K562 (cell line): ENCODE measurements around the gene SNX9. TPM values are rescaled to one million over a fixed set of nuclear protein-coding genes. Genes with fewer than 3 reads are reported as not detected.

ENCODE experiments used
- CBX3 ChIP-seq, 2 experiments: IDR thresholded peaks; 1 replicate in 1 of 2; 2 replicates in 1 of 2; pipeline ENCODE4 v1.6.1; 2012; ENCODE audit warnings: inconsistent platforms in 2 of 2, low read length in 2 of 2, borderline replicate concordance in 1 of 2, control low read depth in 1 of 2
- CBX5 ChIP-seq: IDR thresholded peaks from 2 replicates; pipeline ENCODE4 v1.6.1; 2014; ENCODE audit warnings: low read depth, borderline replicate concordance
- E2F3 ChIP-seq: fragments of 250-450 bp; sonication (Bioruptor Pico); IDR thresholded peaks from 2 replicates; pipeline ENCODE4 v1.4.0; 2020; ENCODE audit warnings: mild to moderate bottlenecking
- ESRRA ChIP-seq: fragments of 450-650 bp; IDR thresholded peaks from 2 replicates; pipeline ENCODE4 v1.6.1; 2014; ENCODE audit warnings: low read depth, mild to moderate bottlenecking, moderate library complexity, borderline replicate concordance
- ETV6 ChIP-seq, 3 experiments: fragments of 150-350 bp in 1 of 3; sonication (generic) in 1 of 3; formaldehyde crosslinking in 1 of 3; IDR thresholded peaks; 2 replicates each; pipeline versions ENCODE4 v1.6.1 to v1.8.0; 2014 to 2022; ENCODE audit warnings: borderline replicate concordance in 2 of 3, low read depth in 2 of 3, antibody characterized with exemption in 1 of 3, low read length in 1 of 3, mild to moderate bottlenecking in 1 of 3, missing genetic modification reagents in 1 of 3
- FOXJ3 ChIP-seq: sonication (generic); formaldehyde crosslinking; IDR thresholded peaks from 2 replicates; pipeline ENCODE4 v1.4.0; 2020; ENCODE audit warnings: mild to moderate bottlenecking, missing genetic modification reagents
- JUNB ChIP-seq: fragments of 450-650 bp; formaldehyde crosslinking; conservative IDR thresholded peaks from 2 replicates; pipeline ENCODE4 v1.4.0; 2020; ENCODE audit warnings: mild to moderate bottlenecking
- JUND ChIP-seq, 2 experiments: IDR thresholded peaks; 2 replicates in 1 of 2; 3 replicates in 1 of 2; pipeline ENCODE4 v1.6.1; 2011; ENCODE audit warnings: borderline replicate concordance in 2 of 2, low read depth in 2 of 2, low read length in 2 of 2, improper control_type of control experiment in 1 of 2, missing biosample characterization in 1 of 2, missing genetic modification characterization in 1 of 2, missing genetic modification reagents in 1 of 2
- KLF13 ChIP-seq: fragments of 450-650 bp; IDR thresholded peaks from 2 replicates; pipeline ENCODE4 v1.6.1; 2016; ENCODE audit warnings: missing genetic modification characterization, low read depth, mild to moderate bottlenecking, missing compliant biosample characterization, moderate library complexity, borderline replicate concordance
- MCM7 ChIP-seq, 2 experiments: fragments of 450-650 bp; IDR thresholded peaks; 2 replicates each; pipeline ENCODE4 v1.6.1; 2016 to 2018
- MECOM ChIP-seq: fragments of 250-450 bp; sonication (Bioruptor Pico); IDR thresholded peaks from 2 replicates; pipeline ENCODE4 v1.8.0; 2022; ENCODE audit warnings: inconsistent platforms
- PHF20 ChIP-seq: fragments of 450-650 bp; IDR thresholded peaks from 2 replicates; pipeline ENCODE4 v1.6.1; 2018; ENCODE audit not compliant: partially characterized antibody
- RBBP5 ChIP-seq: fragments of 200-600 bp; sonication (generic); IDR thresholded peaks from 2 replicates; pipeline ENCODE4 v1.6.1; 2012; ENCODE audit warnings: borderline replicate concordance, mild to moderate bottlenecking, low read length, control low read depth, inconsistent platforms; ENCODE audit not compliant: insufficient read depth, poor library complexity, severe bottlenecking
- STAG1 ChIP-seq: sonication (generic); formaldehyde crosslinking; IDR thresholded peaks from 2 replicates; pipeline ENCODE4 v1.5.0; 2020; ENCODE audit warnings: missing genetic modification reagents, borderline replicate concordance
- TGIF2 ChIP-seq: sonication (generic); formaldehyde crosslinking; IDR thresholded peaks from 2 replicates; pipeline ENCODE4 v1.8.1; 2022; ENCODE audit warnings: mild to moderate bottlenecking, missing genetic modification reagents, moderate library complexity
- ZNF764 ChIP-seq: fragments of 250-450 bp; sonication (Bioruptor Pico); IDR thresholded peaks from 2 replicates; pipeline ENCODE4 v1.4.0; 2020; ENCODE audit warnings: low read depth, mild to moderate bottlenecking, moderate library complexity
- polyA plus RNA-seq, 8 experiments: library from polyadenylated mRNA; depleted of rRNA in 4 of 8; stranded (reverse) in 5 of 8; unstranded in 3 of 8; fragments of >200 nt; fragmentation: Nextera tagmentation in 2 of 8; fragmentation: Illumina TruSeq in 1 of 8; extraction: Ambion mirVana in 2 of 8; extraction: Trizol in 1 of 8; gene quantifications; 2 replicates each; pipeline versions ENCODE4 v1.2.1 to v1.2.3, GENCODE V29; 2011 to 2014; ENCODE audit warnings: inconsistent platforms in 1 of 8, missing spikeins in 1 of 8
- total RNA-seq, 7 experiments: library from RNA; depleted of rRNA in 6 of 7; stranded (reverse); fragments of >200 nt in 6 of 7; fragmentation: Illumina TruSeq in 2 of 7; extraction: Trizol in 2 of 7; gene quantifications; 2 replicates each; pipeline versions ENCODE4 v1.2.1 to v1.2.3, GENCODE V29; 2011 to 2021; ENCODE audit warnings: low replicate concordance in 1 of 7
- TF ChIP-seq, protein P1 (sequence below): fragments of 250-450 bp; sonication (Bioruptor Pico); IDR thresholded peaks from 2 replicates; pipeline ENCODE4 v1.4.0; 2020; ENCODE audit warnings: mild to moderate bottlenecking
- TF ChIP-seq, protein P2 (sequence below): IDR thresholded peaks from 3 replicates; pipeline ENCODE4 v1.6.1; 2011; ENCODE audit warnings: borderline replicate concordance, mild to moderate bottlenecking, moderate library complexity; ENCODE audit not compliant: insufficient read length; ENCODE audit errors: extremely low read depth
- TF ChIP-seq, protein P3 (sequence below): fragments of 250-450 bp; sonication (Bioruptor Pico); IDR thresholded peaks from 2 replicates; pipeline ENCODE4 v1.5.0; 2022; ENCODE audit warnings: mild to moderate bottlenecking

The SNX9 gene
- total and polyA plus RNA-seq, 9 of the 15 experiments (the other 6 are each of a cell fraction or from before 2014, with no cell fraction given), result 6.0 to 81.7 (median 57.1) TPM

DNA sequence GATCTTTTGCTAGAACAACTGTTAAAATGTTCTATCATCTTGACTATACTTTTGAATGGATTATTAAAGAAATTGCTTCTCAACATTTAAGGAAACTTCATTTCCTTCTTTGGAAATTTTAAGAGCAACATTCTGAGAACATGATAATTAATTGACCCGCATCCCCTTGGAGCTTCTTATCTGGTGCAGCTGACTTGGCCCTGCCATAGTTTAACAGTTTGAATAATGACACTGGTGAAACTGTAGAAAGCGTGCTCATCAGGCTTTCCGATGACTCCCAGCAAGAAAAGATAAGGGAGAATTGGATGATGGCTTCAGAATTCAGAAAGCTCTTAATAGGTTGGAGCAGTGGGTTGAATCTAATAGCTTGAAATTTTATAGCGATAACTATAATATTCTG is 38.1 kb downstream of the SNX9 start (continued):
- TF ChIP-seq, protein P1, sequence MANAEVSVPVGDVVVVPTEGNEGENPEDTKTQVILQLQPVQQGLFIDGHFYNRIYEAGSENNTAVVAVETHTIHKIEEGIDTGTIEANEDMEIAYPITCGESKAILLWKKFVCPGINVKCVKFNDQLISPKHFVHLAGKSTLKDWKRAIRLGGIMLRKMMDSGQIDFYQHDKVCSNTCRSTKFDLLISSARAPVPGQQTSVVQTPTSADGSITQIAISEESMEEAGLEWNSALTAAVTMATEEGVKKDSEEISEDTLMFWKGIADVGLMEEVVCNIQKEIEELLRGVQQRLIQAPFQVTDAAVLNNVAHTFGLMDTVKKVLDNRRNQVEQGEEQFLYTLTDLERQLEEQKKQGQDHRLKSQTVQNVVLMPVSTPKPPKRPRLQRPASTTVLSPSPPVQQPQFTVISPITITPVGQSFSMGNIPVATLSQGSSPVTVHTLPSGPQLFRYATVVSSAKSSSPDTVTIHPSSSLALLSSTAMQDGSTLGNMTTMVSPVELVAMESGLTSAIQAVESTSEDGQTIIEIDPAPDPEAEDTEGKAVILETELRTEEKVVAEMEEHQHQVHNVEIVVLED, result no peak
- peak in 1 of 2 experiments; percentile 58; a peak in 1 of 4 replicates for TF ChIP-seq ETV6 (IDR thresholded peaks at IDR 0.05; ENCODE audit: borderline replicate concordance in 1 of 2, low read depth in 2 of 2, low read length in 1 of 2)
- TF ChIP-seq ETV6 (CRISPR knock-in tag; IDR thresholded peaks at IDR 0.05; ENCODE audit: borderline replicate concordance), result no peak
- no peak for TF ChIP-seq JUNB (CRISPR knock-in tag)
- no peak for TF ChIP-seq RBBP5
- TF ChIP-seq, protein P2, sequence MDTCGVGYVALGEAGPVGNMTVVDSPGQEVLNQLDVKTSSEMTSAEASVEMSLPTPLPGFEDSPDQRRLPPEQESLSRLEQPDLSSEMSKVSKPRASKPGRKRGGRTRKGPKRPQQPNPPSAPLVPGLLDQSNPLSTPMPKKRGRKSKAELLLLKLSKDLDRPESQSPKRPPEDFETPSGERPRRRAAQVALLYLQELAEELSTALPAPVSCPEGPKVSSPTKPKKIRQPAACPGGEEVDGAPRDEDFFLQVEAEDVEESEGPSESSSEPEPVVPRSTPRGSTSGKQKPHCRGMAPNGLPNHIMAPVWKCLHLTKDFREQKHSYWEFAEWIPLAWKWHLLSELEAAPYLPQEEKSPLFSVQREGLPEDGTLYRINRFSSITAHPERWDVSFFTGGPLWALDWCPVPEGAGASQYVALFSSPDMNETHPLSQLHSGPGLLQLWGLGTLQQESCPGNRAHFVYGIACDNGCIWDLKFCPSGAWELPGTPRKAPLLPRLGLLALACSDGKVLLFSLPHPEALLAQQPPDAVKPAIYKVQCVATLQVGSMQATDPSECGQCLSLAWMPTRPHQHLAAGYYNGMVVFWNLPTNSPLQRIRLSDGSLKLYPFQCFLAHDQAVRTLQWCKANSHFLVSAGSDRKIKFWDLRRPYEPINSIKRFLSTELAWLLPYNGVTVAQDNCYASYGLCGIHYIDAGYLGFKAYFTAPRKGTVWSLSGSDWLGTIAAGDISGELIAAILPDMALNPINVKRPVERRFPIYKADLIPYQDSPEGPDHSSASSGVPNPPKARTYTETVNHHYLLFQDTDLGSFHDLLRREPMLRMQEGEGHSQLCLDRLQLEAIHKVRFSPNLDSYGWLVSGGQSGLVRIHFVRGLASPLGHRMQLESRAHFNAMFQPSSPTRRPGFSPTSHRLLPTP, result no peak
- peak; percentile 96 for TF ChIP-seq MECOM (CRISPR knock-in tag)
- no peak for TF ChIP-seq E2F3 (CRISPR knock-in tag)
- no peak for TF ChIP-seq ZNF764
- no peak for TF ChIP-seq KLF13 (tag)
- TF ChIP-seq, protein P3, sequence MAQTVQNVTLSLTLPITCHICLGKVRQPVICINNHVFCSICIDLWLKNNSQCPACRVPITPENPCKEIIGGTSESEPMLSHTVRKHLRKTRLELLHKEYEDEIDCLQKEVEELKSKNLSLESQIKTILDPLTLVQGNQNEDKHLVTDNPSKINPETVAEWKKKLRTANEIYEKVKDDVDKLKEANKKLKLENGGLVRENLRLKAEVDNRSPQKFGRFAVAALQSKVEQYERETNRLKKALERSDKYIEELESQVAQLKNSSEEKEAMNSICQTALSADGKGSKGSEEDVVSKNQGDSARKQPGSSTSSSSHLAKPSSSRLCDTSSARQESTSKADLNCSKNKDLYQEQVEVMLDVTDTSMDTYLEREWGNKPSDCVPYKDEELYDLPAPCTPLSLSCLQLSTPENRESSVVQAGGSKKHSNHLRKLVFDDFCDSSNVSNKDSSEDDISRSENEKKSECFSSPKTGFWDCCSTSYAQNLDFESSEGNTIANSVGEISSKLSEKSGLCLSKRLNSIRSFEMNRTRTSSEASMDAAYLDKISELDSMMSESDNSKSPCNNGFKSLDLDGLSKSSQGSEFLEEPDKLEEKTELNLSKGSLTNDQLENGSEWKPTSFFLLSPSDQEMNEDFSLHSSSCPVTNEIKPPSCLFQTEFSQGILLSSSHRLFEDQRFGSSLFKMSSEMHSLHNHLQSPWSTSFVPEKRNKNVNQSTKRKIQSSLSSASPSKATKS (CRISPR knock-in tag), result no peak
- TF ChIP-seq CBX3 (IDR thresholded peaks at IDR 0.05; ENCODE audit: borderline replicate concordance in 1 of 2, low read length in 2 of 2), result peak in 1 of 2 experiments; percentile 76; a peak in 2 of 3 replicates
- no peak for TF ChIP-seq MCM7 (IDR thresholded peaks at IDR 0.05)
- TF ChIP-seq CBX5, result no peak
- no peak for TF ChIP-seq FOXJ3 (CRISPR knock-in tag)
- no peak for TF ChIP-seq STAG1 (CRISPR knock-in tag)
- no peak for TF ChIP-seq ESRRA
- no peak for TF ChIP-seq PHF20
- TF ChIP-seq TGIF2, result no peak
- peak; percentile 90 for TF ChIP-seq JUND (IDR thresholded peaks at IDR 0.05; ENCODE audit: borderline replicate concordance, low read depth, low read length)
- TF ChIP-seq JUND (tag; IDR thresholded peaks at IDR 0.05; ENCODE audit: borderline replicate concordance, low read depth, low read length), result peak; percentile 69; the same call in 1 of the 3 replicates
